GM15510 (cell line): ENCODE data around the gene RANBP6.

Source experiments
- POLR2A ChIP-seq: IDR thresholded peaks from 3 replicates; pipeline ENCODE4 v1.6.1; 2011; ENCODE audit warnings: borderline replicate concordance; ENCODE audit not compliant: insufficient read length; ENCODE audit errors: extremely low read depth

RANBP6 gene

DNA sequence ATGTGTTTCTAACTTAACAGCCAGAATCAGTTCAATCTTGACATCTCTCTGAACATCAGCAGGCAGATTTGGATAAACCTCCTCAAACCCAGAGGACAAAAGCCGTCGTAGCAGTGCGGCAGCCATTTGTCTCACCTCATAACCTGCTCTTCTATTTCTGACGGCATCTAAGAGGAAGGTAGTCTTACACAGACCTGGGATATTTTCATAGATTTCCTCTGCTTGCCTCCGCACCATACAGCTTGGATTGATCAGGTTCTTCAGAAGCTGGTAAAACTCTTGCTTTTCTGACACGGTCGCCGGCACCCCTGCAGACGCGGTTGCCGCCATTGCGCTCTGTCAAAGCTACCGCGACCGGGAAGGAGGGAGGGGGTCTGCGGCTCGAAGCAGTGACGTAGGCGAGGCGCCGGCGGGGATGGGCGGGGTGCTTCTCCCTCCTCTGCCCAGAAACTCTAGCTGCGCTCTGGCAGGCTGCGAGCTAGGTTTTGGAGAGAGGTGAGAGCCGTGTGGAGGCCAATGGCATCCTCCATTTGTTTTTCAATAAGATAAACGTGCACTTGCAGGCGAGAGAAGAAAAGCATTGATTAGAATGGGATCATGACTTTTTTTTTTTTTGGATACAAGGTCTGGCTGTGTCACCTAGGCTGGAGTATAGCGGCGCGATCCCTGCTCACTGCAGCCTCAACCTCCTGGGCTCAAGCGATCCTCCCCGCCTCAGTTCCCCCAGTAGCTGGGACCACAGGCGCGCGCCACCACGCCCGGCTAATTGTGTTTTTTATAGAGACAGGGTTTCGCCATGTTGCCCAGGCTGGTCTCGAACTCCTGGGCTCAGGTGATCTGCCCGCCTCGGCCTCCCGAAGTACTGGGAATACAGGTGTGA, at the start of gene RANBP6:
Gene RANBP6, minus strand, starts transcription at position 347 of the 880 bp plus-strand sequence. Its CDS starts 17 bp downstream, at position 330.
- TF ChIP-seq POLR2A = peak; percentile 78

DNA sequence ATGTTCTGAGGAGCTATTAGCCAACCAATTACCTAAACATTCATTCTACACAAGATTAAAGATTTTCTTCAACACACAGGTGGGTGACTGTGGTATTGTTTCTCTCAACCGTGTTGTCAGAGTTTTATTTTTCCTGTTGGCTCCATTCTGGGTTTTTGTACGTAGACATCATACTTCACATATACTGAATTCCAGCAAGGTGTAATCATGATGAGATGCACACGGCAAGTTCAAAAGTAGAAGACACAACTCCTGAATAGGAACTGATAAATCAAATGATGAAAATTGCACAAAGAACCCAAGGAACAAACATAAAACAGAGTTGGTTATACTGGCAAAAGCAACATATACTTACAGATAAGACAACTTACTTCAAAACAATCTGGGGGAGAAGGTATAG, 40.2 kb upstream of the RANBP6 start:
- TF ChIP-seq POLR2A = no peak

DNA sequence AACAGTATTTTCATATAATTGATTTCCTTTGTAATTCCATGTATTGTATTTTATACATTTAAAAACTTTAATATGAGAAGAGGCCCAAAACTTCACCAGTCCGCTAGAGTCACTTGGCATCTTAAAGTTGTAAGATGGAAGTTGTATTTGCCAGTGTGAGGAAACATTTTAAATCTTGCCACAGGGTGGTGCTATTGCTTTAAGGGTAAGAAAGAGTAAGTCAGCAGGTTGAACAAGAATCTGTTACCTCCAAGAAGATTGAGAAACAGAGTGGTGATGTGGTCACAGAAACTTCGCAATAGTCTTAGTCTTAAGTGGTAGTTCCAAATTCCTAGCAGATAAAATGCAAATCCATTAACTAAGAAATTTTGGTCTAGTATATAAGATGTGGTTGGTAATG, 39.8 kb upstream of the RANBP6 start:
- no peak for TF ChIP-seq POLR2A

DNA sequence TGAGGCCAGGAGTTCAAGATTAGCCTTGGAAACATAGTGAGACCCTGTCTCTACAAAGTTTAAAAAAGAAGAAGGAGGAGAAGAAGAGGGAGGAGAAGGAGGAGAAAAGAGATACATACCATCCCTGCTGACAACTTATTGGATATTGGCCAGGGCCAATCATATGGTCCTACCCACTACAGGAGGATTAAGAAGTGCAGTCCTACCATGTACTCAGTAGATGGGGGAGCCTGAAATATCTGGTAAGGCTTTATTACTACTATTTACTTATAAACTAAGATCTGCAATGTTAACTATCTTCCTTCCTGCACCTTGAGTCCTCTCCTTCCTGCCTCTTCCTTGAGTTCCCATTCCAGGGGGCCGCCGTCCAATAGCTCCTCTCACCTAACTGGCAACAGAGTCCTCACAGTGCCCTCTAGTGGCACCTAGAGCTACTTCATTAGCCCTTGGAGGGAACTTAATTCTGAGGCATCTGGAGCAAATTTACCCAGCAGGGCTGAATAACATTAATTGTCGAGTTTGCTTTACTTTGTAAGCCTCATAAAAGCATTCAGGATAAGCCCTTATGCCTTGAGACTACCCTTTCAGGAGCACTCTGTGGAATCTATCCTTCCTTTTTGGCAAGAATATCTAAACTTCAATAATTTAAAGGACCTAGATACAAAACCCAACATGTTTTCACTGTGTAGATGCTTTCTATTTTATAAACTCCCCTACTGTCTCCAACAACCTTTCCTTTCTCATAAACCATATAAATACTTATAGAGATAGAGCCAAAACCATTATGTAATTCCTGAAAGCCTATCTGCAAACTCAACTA, 39.1 kb upstream of the RANBP6 start:
- no peak for TF ChIP-seq POLR2A

DNA sequence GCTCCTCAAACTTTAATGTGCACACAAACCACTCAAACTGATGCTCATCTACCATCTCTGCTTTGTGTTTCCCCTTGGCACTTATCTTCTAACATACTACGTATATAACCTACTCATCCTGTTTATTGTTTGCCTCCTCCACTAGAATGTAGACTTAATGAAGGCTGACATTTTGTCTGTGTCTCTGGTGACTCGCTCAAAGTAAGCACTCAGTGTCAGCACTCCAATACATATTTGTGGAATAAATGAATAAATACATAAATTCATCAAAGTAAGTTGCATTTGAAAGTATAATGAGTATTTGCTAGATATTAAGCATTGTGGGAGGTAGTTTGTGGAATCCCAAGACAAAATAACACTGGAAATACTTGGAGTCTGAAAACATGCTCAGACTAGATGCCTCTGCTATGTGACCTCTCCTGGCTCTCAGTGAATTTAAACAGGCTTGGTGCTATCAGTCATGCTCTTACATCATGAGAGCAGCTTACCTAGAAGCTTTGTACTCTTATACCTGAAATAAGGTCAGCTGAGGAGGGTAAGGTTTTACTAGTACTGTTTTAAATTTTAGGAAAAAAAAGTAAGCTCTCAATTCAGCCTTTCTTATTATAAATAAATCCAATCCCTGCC, 37.0 kb upstream of the RANBP6 start:
- TF ChIP-seq POLR2A = no peak

DNA sequence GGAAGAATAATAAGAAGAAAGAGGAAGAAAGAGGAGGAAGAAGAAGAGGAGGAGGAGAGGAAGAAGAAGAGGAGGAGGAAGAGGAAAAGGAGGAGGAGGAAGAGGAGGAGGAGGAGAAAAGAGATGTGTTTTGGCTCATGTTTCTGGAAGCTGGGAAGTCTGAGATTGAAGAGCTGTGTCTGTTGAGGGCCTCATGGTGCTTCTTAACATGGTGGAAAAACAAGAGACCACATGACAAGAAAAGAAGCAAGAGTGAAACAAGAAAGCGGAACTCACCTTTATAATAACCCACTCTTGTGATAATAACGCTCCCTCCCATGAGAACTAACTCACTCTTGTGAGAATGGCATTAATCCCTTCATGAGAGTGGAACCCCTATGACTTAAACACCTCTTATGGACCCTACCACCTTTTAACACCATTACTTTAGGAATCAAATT, 36.1 kb upstream of the RANBP6 start:
- no peak for TF ChIP-seq POLR2A

DNA sequence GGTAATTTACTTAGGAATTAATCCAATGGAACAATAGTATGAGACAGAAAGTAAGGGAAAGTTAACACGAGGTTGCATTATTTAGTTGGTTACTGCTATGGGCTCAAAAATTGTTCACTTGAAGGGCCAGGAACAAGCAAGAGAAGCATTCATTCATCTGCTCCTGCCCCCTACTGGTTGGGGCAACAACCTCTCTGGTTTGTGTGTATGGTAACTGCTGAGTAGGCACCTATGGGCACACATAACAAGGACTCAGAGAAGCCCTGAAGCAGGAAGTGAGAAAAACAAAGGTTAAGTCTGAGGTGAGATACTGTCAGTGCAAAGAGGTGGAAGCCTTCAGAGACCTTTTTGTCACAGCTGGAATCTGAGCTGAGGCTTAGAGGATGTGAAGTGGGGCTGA, 34.4 kb upstream of the RANBP6 start:
- TF ChIP-seq POLR2A = no peak

DNA sequence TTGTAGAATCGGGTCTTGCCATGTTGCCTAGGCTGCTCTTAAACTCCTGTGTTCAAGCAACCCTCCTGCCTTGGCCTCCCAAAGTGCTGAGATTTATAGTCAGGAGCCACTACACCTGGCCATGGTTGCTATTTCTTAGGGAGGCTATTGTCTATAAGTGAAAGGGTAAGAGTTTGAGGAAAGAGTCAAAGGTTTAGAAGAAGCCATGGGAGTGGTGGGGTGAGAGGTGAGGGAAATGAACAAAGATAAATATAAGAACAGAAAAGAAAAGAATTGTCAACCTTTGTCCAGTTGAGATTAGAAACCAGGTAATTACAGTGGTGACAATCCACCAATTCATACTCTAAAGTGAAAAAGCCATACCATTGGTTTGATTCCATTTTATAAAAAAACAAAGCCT, 32.6 kb upstream of the RANBP6 start:
- TF ChIP-seq POLR2A = no peak

DNA sequence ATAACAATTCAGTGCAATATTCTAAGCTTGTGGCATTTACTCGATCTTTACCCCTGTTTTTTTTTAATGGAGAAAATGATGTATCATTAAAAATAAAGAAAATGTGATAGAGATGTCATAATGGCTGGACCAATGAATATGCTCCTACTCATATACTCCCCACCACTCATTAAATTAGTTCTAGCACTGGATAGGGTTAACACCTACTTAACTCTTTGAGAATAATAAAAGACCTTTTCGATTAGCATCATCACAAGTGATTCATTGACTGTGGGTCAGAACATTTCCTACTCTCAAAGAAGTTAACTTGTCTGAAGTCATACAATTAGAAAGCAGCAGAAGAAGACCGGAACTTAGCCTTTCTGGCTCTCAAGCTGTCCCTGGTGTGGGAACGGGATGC, 31.6 kb upstream of the RANBP6 start:
- no peak for TF ChIP-seq POLR2A

DNA sequence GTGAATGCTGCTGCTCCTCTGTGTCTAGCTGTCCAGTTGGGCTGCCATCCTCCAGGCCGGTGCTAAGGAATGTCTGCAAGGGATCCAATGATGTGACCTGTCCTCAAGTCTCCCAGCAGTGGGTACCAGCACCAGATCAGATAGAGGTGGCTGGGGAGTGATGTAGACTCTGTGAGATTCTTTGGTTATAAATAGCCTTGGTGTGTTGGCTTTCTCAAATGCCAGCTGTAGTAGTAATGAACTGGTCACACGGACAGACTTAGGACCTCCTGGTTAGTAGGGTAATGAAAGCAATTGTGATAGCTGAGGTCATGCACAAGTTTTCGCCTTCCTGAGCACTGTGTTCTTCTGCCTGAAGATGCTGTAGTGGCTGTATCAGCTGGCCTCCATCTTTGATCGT, 29.9 kb upstream of the RANBP6 start:
- no peak for TF ChIP-seq POLR2A

DNA sequence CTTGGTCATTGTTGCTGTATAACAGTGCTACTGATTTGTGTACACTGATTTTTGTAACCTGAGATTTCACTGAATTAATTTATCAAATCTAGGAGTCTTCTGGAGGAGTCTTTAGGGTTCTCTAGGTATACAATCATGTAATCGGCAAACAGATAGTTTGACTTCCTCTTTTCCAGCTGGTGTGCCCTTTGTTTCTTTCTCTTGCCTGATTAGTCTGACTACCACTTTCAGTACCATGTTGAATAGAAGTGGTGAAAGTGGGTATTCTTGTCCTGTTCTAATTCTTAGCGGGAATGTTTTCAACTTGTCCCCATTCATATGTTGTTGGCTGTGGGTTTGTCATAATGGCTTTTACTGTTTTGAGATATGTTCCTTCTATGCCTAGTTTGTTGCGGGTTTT, 24.7 kb upstream of the RANBP6 start:
- no peak for TF ChIP-seq POLR2A

DNA sequence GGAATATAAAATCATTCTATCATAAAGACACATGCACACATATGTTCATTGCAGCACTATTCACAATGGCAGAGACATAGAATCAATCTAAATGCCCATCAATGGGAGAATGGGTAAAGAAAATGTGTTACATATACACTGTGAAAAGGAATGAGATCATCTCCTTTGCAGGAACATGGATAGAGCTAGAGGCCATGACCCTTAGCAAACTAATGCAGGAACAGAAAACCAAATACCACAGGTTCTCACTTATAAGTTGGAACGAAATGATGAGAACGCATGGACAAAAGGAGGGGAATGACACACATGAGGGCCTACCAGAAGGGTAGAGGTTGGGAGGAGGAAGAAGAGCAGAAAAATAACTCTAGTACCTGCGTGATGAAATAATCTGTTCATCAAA, 21.0 kb upstream of the RANBP6 start:
- TF ChIP-seq POLR2A = no peak

DNA sequence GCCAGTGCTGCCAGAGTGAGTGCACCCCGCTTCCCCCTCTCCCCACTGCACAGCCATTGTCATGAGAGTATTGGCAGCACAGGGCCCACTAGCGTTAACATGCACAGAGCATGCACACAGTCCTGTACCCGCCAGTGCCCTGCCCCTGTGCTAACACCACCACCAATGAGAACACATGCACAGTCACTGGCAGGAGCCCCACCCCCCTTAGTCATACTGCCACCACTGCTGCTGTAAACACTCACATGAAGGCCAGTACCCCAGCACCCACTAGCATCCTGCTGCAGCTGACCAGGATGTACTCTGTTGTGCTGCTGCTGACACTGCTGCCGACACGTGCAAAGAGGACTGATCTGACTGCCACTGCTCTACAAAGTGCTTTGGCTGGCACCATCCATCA, 19.5 kb upstream of the RANBP6 start:
- TF ChIP-seq POLR2A = no peak

DNA sequence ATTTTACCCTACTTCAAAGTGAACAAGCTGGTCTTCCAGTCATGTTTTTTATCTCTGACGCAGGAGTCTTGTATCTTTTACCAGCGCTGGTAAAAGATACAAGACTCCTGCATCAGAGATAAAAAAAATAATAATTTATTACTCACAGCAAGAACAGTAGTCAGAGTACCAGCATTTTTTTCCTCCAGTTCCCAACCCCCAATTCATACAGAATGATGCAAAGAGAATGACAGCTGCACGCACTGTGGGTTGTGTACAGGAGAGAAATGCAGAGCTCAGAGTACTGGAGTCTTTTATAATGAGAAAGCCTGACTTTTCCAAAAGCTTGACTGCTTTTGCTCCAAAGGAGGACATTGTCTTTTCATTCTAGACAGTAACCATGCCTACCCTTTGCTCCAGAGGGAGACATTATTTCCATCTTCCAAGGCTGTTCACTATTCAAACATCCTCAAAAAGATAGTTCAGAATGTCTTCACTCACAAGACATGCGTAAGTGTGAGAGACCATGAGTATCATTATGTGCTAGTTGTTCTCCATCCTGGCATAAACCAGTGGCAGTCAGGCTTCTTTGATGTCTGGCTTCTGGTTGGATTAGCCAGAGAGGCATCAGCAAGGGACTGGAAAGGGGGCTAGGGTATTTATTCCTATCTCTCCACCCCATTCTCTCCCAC, 14.3 kb upstream of the RANBP6 start:
- TF ChIP-seq POLR2A = no peak
